Fibroblast of skin of scalp (primary cell): ENCODE results near the gene PODN.

Experiments used
- DNase-seq: peaks from one replicate; pipeline ENCODE4 v3.0.0-alpha.2; 2013

PODN gene

DNA sequence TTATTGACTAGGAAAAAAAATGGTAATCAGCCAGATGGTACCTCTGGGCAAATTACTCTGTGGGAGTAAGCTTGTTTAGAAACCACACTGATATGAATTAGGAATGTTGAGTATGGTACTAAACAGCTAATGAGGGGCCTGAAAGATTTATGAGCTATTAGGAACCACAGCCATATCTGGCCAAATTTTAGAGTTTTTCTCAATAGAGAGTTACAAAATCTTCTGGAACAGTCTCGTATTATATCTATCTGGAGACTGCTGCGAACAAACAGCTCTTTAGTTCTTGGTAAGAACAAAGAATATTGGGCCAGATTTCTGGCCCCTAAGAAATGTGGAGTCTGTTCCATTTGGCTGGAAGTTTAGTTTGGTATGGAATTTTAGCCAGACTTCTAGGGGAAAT lies 4.9 kb upstream of the PODN start:
- DNase-seq: no peak

DNA sequence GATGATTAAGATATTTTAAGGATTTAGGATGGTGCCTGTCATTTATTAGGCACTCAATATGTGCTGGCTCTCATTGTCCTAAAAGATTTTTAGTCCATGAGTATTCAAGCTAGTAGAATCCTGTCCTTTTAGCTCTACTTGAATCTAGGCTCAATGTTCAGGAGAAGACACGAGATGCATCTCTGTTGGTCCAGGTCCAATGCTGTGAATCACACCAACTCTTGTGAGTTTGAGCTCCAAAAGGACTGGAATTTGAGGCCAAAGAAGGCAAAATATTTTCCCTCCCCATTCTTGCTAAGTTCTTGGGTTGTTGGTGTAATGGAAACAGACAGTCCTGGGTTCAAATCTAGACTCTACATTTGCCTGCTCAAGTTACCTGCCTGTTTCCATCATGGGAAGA lies 1.4 kb upstream of the PODN start:
- peak; percentile 91 for DNase-seq

DNA sequence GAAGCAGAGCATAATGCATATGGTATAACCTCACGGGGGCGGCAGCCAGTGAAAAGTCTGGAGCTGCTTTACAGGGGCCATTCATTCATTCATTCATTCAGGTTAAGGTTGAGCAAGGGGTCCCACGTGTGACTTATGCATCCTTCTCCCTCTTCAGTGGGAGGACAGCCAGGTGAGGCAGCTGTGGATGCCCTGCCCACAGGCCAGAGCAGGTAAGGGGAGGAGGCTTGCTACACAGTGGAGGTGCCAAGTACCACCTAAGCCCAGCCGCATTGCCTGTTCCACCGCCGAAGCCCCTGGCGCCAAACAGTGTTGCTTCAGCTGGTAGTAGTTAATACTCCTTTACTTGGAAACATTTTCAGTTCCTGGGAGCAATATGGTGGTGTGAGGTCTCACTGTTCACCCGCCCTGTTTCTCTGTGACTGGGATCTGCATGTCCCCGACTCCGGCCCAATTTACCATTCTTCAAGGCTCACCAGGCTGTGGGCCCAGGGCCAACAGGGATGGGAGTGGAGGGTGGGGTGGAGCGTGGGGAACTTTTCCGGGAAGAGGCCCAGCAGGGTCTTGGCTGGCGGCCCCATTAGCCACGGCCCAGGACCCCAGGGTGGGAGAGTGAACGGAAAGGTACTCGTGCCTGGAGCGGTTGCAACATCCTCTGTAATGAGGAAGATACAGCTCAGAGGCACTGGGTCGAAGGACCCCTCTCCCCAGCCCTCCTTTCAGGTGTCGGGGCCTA lies 722 bp upstream of the PODN start:
- peak; percentile 54 for DNase-seq

DNA sequence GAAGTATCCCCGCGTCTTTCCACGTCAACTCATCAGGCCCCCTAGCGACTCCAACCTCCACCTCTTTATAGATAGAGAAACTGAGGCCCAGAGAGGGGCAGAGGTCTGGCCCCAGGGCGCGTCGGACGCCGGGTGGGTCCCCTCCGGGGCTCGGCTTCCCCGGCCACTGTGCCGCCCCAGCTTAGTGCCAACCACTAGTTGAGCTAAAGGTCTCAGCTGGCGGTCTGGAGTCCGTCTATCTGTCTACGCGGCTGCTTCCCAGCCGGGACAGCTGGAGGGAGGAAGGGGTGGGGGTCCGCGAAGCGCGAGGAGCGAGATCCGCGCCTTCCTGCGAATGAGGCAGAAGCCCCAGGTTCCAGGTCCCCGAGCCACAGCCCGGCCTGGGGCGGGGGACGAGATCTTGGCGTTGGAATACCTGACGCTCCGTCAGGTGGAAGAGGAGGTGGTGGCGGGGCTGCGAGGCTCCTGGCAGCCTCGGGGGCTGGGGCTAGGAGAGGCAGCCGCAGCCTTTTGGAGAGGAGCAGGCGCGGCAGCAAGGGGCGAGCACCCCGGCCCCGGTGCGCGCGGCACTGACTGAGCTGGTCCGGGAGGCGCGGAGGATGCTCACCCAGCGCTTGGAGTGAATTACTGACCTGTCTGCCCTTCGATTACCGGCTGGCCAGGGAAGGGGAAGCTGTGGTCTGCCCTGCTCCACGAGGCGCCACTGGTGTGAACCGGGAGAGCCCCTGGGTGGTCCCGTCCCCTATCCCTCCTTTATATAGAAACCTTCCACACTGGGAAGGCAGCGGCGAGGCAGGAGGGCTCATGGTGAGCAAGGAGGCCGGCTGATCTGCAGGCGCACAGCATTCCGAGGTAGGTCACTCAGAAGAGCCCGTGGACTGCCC lies 937 bp downstream of the PODN start:
- no peak for DNase-seq

DNA sequence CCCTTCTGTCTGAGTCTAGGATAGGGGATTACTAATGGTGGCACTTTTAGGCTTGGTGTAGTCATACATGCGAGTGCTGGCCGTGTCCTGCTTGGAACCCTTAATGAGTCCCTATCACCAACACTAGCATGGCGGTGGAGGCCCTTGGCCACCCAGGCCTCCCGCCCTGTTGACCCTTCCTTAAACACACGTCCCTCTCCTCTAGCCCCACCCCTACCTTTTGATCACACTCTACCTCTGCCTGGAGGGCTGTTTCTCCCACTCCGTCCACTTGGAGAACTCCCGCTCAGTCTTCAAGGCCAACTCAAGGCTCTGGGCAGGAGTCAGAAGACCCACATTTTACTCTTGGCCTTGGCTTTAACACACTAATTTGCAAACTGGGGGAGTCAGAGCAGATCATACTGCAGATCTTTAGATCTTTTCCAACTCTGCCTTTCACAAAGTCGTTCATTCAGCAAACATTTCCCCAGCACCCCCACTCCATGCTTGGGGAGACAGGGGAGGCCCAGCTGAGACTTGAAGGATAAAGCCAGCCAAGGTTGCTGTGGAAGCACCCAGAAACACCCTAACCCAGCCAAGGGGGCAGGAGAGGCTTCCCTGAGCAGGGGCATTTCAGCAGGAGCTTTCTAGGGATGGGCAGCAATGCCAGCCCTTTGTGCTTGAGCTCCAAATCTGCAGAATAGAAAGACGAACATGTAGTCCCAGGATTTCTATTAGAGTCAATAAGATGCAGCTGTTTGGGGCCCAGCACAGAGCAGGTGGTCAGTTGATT lies 1.9 kb downstream of the PODN start:
- no peak for DNase-seq

DNA sequence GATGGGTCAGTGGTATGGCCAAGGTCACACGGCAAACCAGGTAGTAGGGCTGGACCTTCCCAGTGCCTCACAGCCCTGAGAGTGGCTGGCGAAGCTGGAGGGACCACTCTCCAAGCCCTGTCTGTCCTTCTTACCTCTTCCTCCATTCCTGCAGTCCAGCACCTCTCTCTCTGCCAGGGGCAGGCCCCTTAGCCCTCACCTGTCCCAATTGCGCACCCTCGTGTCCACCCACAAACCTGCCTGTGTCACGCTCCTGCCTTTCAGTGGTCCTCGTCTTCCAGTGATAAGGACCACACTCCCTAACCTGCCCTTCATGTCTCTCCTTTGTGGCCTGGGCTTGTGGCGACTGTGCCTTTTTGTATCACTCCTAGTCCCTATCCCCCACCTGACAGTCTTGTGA lies 3.4 kb downstream of the PODN start:
- DNase-seq: no peak

DNA sequence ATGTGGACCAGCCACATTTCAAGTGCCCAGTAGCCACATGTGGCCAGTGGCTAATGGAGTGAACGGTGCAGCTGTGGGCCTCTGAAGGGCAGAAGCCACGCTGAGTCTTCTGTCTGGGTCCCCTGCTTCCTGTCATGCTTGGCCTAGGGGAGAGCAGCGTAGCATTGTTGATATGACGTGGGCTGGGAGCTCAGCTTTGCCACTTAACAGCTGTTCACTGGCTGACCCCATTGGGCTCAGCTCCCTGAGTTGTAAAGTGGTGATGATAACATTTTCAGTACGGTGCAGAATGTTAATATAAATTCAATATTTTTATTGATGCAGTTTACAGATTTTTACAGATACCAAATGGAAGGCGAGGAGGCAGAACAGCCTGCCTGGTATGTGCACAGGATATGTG lies 4.5 kb downstream of the PODN start:
- DNase-seq: no peak

DNA sequence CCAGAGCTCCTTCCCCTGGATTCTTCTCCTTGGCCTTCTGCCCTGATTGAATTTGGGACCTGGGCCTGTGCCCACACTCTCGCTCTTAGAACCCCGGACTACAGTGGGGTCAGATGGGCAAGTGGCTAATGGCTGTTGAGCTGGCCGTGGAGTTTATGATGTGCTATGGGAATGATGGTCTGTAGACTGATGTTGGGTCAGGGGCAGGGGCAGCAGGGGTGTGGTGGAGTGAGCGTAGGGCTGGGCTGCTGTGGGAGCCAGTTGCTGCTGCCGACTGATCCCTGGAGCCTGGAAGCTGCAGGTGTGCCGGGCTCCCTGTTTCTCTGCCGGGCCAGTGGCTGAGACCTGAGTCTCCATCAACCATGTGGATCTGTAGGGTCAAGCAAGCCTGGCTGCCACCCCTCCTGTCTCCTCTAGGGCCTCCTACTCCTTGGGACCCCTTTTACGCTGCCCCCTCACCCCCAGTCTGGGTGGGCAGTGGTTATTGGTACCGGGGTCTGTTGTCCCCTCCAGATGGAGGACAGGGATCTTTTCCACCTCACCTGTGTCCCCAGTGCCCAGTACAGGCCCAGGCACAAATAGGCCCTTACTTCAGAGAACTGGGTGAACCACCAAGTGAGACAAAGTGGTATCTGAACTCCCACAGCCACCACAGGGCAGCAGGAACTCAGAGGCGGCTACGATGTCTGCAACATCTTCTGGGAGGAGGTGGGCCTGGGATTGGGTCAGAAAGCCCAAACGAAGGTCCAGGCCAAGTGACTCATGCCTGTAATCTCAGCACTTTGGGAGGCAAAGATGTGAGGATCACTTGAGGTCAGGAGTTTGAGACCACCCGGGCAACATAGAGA lies 5.1 kb downstream of the PODN start:
- no peak for DNase-seq

DNA sequence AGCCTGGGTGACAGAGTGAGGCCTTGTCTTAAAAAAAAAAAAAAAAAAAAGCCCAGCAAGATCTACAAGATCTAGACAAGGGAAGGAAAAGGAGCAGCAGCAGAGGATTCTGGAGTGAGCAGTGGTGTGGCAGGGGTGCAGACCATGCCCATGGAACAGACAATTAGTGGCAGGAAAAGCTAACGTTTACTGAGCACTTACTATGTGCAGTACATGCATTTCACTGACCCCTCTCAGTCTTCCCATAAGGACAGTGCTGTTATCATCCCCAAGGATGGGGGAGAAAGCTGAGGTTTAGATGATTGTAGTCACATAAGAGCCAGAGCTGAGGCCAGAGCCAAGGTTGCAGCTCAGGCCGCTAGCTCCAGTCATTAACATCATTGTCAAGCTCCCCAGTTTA lies 5.9 kb downstream of the PODN start:
- no peak for DNase-seq

DNA sequence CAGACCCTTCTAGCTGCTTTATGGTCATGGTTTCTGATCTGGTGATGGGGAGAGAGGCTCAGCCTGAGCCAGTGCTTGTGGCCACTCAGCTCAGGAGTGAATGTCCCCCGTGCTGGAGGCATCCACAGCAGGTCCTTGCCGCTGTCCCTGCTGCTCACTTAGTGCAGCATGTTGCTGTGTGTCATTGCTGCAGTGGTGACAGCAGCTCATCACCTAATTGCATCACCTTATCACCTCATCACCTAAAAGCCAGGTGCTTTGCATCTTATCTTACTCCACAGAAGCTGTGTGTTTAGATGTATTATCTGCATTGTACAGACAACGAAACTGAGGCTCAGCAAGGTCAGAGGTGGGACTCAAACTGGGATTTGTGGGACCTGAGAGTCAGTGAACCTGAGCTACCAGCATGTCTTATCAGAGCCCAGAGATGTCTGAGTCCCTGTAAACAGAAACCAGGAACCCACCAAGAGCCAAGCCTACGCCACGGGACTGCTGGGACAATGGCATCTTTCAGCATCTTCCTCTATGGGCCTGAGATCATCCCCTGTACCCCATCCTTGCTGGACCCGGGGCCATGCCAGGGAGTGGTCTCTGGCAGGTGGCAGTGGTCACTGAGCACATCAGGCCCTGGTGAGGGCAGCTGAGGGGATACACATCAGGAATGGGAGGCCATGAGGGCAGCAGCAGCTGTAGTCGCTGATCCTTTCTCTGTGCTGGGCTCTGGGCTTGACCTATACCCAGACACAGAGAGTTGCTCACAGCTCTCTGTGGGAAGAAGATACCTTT lies 6.5 kb downstream of the PODN start:
- no peak for DNase-seq

DNA sequence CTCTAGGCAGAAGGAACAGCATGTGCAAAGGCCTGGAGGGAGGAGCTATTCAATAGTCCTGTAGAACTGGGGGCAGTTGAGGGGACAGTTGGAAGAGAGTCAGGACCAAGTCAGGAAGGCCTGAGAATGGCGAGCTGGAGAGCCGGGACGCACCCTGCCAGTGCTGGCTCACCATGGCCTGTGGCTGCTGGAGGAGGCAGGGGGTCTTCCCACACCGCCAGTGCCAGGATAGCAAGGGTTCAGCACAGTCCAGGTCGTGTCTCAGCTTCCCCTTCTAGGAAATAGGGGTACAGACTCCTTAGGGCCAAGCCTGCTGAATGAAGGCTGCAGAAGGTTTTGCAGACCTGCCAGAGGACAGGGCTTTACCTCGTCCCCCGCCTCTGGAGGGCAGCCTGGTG lies 7.3 kb downstream of the PODN start:
- DNase-seq: no peak

DNA sequence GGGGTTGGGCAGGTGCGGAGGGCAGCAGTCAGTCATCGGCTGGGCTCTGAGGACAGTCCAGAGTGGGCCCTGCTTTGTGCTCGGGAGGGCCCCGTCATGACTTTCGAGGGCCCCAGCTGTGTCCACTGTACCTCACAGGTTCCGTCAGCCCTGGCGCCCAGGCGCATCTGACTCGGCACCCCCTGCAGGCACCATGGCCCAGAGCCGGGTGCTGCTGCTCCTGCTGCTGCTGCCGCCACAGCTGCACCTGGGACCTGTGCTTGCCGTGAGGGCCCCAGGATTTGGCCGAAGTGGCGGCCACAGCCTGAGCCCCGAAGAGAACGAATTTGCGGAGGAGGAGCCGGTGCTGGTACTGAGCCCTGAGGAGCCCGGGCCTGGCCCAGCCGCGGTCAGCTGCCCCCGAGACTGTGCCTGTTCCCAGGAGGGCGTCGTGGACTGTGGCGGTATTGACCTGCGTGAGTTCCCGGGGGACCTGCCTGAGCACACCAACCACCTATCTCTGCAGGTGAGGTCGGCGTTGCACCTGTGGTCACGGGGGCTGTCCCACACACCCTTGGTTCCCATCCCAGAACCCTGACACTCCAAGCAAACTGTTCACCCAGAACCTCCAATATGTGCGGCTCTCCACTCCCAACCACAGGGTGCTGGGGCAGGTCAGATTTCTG lies 7.8 kb downstream of the PODN start:
- DNase-seq: no peak

DNA sequence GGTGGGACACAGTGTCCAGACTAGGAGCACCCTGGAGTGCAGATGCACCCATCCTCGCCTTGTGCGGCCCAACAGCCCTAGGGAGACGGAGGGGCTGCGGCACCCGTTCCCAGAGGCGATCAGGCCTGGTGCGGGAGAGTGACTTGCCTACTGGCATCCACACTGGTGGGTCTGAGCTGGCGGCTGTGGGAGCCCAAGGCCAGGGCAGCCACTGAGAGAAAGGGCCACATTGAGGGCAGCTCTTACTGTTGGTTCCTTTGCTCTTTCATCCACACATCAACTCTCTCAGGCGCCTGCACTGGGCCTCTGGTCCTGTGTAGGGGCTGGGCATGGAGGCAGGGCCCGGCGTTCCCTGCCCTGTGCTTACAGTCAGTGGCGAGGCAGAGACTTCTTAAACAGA lies 8.6 kb downstream of the PODN start:
- DNase-seq: no peak

DNA sequence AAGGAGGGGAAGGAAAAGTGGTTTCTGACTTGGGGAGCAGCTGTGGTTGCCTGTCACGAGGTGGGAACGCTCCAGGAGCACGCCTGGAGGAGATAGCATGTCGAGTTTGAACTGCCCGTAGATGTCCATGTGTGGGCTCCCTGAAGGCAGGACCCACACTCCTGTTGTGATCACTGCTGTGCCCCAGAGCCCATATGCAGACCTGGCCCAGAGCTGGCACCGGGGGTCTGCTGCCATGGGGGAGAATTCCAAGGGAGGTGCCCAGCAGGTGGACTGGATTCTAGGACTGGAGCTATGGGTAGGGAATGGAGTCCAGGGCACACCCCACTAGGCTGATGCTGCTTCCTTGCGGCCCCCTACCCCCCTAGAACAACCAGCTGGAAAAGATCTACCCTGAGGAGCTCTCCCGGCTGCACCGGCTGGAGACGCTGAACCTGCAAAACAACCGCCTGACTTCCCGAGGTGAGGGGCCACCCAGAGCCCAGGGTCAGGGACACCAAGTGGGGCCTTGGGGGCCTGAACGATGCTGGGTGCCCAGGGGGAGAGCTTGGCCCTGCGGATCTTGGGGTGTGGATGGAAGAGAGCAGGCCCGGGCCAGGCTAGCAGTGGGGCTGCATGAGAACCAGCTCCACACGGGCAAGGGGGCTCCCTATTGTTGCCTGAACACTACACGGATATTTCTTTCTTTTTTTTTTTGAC lies 9.3 kb downstream of the PODN start:
- no peak for DNase-seq

DNA sequence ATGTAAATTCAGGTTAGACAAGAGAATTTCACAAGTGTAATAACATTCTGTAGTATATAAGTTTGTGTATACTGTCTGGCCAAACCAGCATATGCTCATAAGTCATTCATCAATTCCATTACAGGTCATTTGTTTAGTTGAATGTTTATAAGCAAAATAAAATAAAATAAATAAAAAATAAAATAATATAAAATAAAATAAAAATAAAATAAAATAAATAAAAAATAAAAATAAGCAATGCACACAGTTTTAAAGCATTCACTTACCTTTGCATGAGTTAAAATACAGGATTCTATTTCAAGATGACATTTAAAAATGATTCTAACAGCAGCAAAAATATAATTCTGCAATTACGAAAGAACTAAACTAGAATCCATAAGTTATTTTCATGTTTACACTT lies 9.9 kb downstream of the PODN start:
- DNase-seq: no peak

DNA sequence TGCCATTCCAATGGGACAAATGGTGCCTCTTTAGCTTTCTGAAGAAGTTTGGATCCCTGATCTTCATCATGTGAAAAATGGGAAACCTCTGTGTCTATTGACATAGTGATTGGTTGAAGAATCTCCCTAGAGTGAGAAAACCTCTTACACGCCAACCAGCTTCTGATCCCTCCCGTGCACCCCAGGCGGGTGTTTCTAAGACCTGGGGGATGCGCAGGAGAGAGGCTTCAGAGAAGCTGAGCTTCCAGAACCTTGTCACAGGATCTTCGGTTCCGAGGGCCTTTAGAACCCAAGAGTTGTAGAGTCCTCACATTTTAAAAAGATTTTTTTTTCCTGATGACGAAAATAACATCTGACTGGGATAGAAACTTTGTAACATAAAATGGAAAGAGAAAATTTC lies 11.3 kb downstream of the PODN start:
- DNase-seq: no peak

DNA sequence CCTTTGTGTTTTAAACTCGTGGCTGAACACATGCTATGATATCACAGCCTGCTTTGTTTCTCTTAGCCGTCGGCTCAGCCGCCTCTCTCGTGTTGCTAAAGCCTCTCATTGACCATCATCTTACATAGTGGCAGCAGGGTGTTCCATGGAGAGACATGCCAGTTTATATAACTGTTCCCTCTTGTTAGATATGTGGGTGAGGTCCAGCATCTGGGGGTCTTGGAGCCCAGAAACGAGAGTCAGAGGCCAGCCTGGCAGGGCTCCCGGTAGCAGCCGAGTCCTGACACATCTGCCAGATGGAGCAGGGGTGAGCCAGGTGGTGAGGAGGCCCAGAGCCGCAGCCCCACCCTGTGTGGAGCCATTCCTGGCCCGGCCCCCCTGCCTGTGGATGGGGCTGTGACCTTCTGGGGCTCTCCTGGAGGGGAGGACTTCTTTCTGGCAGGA lies 11.9 kb downstream of the PODN start:
- DNase-seq: no peak

DNA sequence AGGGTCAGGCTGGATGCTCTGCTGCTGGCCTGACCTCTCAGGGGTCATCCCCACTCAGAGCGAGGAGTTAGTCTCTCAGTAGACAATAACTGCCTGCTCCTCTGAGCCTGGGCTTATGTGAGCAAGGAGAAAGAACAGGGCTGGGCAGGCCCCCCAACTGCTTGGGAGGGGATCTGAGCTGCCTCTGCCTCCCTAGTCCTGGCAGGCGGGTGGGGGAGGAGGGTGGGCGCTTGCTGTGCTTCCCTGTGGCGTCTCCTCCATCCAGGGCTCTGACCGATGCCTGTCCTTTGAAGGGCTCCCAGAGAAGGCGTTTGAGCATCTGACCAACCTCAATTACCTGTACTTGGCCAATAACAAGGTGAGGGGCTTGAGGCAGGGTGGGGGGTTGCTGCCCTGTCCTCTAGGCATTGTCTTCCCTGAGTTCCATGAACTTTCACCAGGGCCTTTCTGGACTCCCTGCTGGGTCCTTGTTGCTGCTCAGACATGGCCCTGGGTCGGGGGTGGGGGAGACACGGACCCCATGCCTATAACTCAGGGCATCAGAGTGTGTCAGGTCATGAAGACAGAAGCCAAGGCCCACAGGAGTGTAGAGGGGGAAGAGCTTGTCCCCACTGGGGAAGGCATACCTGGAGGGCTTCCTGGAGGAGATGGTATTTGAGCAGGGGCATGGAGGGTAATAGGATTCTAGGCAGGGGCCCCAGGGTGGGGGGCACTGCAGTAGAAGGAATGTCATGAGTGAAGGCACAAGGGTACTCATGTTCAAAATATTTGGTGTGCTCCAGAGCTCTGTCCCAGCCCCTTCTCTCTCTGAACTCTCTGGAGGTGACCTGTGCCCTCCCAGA lies 12.5 kb downstream of the PODN start:
- DNase-seq: no peak

DNA sequence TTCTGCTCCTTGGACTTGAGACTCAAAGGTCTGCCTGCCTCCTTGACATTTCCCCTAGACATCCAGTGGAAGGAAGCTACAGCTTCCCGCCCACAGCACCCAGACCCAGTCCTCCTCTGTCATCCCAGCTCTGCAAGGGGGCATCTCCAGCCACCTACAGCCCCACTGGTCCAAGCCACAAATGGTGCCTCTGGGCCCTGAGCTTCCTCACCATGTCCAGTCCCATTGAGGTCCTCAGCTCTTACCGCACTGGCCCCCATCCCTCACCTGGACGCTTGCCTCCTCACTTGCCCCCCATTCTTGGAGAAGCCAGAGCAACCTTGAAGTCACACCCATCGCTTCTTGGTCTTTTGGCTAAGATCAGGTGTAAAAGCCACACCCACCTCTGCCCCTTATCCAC lies 13.2 kb downstream of the PODN start:
- no peak for DNase-seq
